Stimulated activated CD8-positive, alpha-beta memory T cell treated with anti-CD3 and anti-CD28 coated beads, Interleukin-15, amount 100 ng/mL, for 4 hours (primary cell): Measurements from ENCODE around the gene WDR90.
A peak's percentile ranks its signal among the peaks of the same experiment; 100 is the strongest.

Source experiments
- DNase-seq, 2 donors: peaks; one replicate each; pipeline ENCODE4 v3.0.0-alpha.2; 2020; ENCODE audit warnings: low read depth in 2 of 2

Gene WDR90

GRCh38 chr16:626787-627453 lies 22.2 kb upstream of the WDR90 start:
- no peak for DNase-seq

DNA sequence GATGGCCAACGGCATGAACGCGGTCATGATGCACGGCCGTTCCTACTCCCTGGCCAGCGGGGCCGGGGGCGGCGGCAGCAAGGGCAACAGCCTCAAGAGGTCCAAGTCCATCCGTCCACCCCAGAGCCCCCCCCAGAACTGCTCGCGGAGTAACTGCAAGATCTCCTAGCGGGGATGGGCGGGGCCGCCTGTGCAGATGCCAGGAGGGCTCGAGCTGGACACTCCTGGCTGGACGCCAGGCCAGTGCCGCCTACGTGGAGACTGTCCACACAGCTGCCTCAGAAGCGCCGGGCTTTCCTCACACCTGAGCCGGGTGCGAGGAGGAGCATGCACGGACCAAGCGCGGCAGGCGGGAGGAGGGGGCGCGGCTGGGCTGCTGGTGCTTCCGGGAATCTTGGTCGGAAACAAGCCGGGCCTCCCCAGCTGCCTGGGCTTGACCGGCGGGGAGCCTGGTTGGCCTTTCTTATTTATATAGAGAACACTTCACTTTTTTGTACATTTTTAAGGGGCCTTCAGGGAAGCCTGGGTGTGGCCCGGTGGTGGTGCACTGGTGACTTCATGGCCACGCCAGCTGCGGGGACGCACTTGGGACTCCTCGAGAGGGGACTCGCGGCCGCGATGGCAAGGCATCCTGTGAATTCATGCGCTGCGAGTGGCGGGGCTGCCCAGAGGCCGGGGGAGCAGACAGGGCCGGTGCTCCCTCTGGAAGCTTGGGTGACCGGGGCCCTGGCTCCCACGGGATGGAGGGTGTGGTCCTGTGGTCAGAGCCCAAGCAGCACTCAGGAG lies 21.5 kb upstream of the WDR90 start:
- no peak for DNase-seq

GRCh38 chr16:628321-629061 lies 20.7 kb upstream of the WDR90 start:
- DNase-seq: no peak

GRCh38 chr16:629185-629832 lies 19.9 kb upstream of the WDR90 start:
- no peak for DNase-seq

DNA sequence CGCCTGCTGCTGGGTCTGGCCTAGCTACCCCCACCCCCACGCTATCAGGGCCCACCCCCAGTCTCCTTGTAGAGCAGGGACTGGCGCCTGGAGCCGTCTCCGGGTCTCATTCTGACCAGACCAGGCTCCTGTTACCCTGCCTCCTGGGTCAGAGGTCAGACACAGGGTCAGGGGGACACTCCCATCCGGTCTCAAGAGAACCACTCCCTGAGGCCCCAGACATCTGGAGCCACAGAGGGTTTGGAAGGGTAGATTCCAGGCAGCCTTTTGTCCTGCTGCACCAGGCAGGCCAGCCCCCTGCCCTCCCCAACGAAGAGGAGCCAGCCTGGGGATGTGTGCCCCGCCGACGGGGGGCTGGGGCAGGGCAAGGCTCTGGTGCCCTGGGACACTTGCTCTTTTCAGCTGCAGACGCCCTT lies 19.3 kb upstream of the WDR90 start:
- no peak for DNase-seq

DNA sequence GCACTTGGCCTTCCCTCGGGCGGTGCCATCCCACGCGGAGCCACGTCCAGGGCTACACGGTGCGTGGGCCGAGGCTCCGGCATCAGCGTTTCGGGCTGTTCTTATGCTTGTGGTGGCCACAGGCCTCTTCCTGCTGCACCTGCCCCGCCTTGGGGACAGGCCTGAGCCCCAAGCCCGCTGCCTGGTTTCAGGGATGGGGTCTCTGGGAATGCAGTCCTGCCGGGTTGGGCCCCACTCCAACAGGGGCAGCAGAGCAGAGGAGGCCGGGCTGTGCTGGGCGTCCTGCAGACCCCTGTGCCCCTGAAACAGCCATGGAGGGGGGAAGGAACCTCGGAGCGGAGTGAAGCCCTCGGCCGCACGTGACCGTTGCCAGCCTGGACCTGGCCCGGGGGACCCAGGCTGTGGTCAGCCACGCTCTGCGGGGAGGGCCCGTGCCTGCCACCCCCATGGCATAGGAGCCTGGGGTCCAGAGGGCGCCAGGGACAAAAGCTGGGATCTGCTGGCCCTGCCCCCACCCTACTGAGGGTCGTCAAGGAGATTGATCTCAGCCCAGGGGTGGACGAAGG lies 18.8 kb upstream of the WDR90 start:
- no peak for DNase-seq

GRCh38 chr16:630815-631405 lies 18.3 kb upstream of the WDR90 start, which contains the start of gene WFIKKN1:
TSS of gene WFIKKN1 (plus strand) at chr16:630985. CDS start at chr16:631254, 269 bp downstream.
- DNase-seq: no peak

DNA sequence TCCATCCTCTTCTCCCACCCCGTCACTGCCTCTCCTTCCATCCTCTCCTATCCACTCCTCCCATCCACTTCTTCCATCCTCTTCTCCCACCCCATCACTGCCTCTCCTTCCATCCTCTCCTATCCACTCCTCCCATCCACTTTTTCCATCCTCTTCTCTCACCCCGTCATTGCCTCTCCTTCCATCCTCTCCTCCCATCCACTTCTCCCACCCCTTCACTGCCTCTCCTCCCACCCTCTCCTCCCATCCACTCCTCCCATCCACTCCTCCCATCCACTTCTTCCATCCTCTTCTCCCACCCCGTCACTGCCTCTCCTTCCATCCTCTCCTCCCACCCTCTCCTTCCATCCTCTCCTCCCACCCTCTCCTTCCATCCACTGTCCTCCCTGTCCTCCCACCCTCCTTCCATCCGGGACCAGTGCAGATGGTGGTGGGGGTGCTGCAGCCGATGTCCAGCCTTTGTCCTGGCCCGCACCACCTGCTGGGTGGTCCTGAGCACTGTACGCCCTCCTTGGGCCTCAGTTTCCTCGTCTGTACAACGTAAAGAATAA lies 17.3 kb upstream of the WDR90 start:
- no peak for DNase-seq

- no peak for DNase-seq
Observed at GRCh38 chr16:632486-633335, 16.5 kb upstream of the WDR90 start.

GRCh38 chr16:633336-634050 lies 15.7 kb upstream of the WDR90 start:
- no peak for DNase-seq

DNA sequence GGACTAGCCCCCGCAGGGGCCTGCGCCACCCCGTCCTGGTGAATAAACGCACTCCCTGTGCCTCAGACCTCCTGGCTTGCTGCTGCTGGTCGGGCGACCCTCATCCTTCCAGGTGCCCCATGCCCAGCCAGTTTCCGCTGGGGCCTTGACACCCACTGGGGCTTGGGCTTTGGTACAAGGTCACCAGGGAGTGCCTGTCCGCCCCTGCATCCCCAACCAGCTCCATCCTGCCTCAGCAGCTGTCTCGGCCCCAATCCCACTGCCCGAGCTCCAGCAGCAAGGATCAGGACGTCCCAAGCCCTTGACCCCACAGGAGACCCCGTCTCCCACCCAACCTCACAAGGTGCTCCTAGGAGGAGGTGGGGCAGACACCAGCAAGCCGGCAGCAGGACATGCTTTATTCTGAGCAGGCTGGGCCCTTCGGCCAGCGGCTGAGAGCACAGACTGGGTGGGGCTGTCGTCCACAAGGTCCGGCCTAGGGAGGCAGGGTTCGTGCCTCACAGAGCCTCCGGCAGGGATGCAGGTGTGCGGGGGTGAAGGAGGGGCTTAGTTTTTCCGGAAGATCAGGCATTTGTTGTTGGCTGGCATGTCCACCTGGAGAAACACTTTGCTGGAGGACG lies 15.0 kb upstream of the WDR90 start:
- DNase-seq: no peak

- DNase-seq: no peak
Observed at GRCh38 chr16:634996-635395, 14.2 kb upstream of the WDR90 start.

GRCh38 chr16:635573-636205 lies 13.5 kb upstream of the WDR90 start:
- DNase-seq: no peak

DNA sequence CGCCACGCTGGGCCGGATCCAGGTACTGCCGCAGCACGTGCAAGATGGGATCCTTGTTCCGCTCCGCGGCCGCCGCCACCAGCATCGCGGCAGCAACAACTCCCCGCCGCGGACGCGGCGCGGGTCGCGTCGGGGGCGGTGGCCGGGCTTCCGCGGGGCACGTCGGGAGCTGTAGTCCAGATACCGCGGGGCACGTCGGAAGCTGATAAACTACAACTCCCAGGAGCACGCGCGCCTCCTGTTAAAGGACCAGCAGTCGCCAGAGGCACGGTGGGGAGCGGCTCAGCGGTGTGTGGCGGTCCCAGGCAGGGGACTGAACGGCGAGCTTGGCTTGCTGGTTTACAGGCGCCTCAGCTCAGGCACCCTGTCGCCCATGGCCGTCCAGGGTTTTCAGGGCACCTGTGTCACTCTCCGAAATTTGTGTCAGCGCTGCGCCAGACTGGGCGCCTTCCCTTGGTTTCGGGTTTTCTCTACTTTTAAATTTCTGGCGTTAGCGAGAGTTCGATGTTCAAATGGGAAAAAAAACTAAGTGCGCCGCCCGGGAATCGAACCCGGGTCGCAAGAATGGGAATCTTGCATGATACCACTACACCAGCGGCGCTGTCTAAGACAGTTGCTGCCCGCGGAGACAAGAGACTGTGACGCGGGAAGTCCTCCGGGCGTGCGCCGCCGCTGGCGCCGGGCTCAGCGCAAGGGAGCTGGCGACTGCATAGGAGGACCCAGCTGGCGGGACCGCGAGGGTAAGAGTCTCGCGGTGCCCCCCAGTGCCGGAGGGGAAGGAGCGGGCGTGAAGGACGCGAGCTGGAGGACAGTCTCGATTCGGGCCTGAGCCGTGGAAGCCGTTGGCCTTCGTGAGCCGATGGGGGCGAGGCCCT lies 12.7 kb upstream of the WDR90 start, which contains the start of gene METTL26:
METTL26 (minus strand) TSS at position 100 of the 875 bp plus-strand sequence; CDS start at position 85, 15 bp downstream.
- DNase-seq: peak; percentile 82 to 85

GRCh38 chr16:637081-638018 lies 11.8 kb upstream of the WDR90 start:
- peak; percentile 73 to 74 for DNase-seq

DNA sequence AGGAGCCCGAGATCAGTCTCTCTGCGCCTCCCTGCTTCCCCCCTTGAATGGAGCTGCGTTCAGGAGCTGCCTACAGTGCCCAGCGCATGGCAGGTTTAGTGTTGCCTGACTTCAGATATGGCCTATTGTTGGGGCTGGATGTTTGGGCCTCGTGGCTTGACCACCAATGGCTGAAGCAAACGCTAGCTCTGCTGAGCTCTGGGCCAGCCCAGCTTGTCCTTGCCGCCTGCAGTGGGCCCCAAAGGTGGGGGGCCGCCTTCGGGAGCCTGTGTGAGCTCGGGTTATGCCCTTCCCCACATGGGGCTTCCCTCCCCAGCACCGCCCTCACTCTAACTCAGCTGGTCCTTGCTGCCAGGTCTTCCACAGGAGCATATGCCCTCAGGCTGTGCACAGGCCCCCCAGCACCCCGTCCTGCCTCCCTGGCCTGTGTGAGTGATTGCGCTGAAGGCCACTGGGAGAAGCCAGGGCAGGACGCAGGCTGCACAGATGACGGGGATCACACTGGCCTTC lies 11.1 kb upstream of the WDR90 start:
- no peak for DNase-seq
